HG03066 (cell line): Measurements from ENCODE around the gene SH2D7.
A peak's percentile ranks its signal among the peaks of the same experiment; 100 is the strongest.
"Not testable (repeated sequence)": the region's sequence is repeated elsewhere in the genome, so short reads cannot be mapped to it uniquely, and the experiment has no call there.

Experiments
- ATAC-seq: cut with Tn5 transposase; IDR thresholded peaks from one replicate; pipeline ENCODE4 v1.9.1; 2021; ENCODE audit warnings: low read depth; ENCODE audit not compliant: unreplicated experiment

The SH2D7 gene

DNA sequence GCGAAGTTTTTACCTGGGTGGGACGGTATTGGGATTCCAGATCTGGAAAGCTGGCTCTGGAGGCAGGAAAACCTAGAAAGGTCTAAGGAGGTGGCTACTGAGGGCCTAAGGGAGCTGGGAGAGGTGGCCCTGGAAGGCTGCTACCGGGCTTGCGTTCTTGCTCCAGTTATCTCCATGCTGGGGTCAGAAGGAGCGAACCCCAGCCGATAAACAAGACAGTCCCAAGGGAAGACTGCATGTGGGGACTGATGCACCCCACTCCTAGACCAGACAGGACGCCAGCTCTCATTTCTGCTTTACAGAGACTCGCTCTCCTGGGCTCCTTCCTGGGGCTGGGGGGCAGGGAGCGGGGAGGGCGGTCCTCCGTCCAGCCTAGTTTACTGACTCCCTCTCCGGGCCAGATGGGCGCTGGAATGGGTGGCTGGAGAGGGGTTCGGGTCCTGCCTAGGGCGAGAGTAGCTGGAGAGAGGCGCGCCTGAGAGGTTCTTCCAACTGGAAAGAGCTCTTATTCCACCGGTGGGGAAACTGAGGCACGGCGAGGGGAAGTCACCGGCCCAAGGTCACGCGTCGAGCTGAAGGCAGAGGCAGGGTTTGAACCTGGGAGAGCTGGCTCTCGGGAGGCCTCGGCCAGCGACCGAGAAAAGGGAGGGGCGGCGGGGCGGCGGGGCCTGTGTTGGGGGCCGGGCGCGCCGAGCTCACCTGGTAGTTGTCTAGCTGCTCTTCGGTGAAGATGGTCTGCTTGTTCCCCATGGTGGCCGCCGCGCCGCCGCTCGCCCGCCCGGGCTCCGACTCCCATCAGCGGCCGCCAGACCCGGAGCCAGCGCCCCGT is 38.3 kb downstream of the SH2D7 start:
- ATAC-seq: peak; percentile 34

DNA sequence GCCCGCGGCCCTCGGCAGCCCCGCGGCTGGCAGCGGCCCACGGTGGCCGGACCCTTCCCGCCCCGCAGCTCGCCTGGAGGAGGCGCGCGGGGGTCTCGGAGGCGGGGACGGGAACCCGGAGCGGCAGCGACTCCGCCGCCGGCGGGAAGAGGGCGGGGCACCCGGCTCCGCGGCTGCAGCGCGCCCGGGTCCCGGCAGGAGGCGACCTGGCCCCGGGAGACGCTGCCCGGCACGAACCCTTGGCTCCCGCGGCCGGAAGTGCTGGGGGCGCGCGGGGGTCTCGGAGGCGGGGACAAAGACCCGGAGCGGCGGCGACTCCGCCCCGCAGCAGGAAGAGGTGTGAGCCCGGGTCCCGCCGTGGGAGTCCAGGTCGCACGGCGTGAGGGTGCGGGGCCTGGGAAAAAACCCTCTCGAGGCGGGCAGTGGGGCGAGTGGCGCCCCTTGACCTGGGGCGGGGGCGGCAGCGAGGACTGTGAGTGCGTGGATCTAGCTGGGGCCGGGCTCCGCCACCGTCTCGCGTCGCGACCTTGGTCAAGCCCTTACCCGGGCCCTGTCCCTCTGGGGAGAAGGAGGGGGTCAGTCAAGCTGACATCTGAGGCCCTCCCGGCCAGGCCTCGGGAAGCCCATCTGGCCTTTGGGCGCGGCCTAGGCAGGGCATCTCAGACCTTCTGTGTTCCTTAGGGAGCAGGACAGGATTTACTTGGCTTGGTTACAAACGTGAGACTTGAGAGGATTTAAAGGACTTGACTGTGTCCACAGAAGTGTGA is 39.1 kb downstream of the SH2D7 start, which contains the start of gene CIB2:
Gene CIB2 (minus strand): TSS at position 151 of the 767 bp plus-strand sequence. CDS start 230 bp downstream, outside the sequence.
- peak; percentile 82 for ATAC-seq

GRCh38 chr15:78133801-78134200 is 41.4 kb downstream of the SH2D7 start:
- no peak for ATAC-seq

DNA sequence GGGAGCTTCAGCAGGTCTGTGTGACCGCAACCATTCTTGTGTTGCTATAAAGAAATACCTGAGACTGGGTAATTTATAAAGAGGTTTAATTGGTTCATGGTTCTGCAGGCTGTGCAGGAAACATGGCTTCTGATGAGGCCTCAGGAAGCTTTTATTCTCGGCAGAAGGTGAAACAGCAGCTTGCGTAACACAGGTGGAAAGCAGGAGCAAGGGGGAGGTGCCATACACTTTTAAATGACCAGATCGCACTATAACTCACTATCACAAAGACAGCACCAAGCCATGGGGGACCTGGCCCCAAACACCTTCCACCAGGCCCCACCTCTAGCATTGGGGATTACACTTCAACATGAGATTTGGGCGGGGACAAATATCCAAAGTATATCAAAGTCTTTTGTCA is 47.2 kb downstream of the SH2D7 start:
- no peak for ATAC-seq

GRCh38 chr15:78140292-78140691 is 47.9 kb downstream of the SH2D7 start:
- ATAC-seq: no peak

GRCh38 chr15:78142332-78142731 is 50.0 kb downstream of the SH2D7 start:
- ATAC-seq: no peak

GRCh38 chr15:78146425-78147154 is 54.2 kb downstream of the SH2D7 start:
- ATAC-seq: no peak

DNA sequence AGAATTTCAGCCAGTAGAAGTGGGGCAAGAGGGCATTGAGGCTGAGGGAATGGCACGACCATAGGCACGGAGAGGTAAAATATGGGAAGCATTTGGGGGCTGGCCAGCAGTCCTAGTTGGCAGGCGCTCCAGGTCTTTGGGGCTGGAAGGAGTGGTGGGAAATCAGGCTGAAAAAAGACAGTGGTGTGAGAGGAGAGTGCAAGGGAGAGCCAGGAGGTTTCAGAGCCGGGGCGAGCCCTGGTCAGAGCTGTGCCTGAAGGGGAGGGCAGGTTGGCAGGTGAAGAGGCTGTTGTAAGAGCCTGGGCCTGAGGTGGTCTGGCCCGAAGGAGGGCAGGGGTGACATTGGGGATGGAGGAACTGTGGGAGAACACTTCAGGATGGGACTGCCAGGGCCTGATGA is 55.2 kb downstream of the SH2D7 start:
- ATAC-seq: no peak

GRCh38 chr15:78148392-78149067 is 56.2 kb downstream of the SH2D7 start:
- peak; percentile 3 for ATAC-seq

DNA sequence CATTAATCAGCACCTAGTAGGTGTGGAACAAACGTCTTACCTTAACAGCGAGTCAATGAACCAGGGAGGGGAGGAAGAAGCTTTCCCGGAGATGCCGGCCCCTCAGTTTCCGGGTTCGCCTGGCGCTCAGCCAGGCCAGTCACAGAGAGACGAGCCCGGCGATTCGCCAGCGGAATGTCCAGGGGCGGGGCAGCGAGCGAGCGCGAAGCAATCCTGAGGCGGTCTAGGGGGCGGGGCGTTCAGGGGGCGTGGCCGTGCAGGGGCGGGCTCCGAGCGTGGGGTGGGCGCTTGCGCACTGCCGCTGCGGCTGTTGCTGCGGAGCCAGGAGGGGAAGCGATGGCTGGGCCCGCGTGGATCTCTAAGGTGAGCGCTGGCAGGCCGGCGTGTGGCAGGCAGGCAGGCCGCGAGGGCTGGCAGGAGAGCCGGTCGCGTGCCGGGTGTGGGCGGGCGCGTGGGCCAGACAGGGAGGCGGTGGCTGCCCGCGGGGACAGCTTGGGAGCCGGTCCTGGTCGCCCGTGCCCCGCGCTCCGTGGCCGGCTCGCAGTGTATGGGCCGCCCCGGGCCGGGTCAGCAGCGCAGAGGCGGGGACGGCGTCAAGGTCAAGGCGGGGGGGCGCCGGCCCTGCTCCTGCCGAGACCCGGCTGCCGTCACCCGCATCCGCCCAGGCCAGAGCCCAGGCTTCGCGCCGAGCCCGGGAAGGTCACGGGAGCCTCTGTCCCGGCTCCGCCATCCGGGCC is 56.9 kb downstream of the SH2D7 start, which contains the start of gene IDH3A:
Gene IDH3A (plus strand): TSS at position 295 of the 737 bp plus-strand sequence. CDS start 42 bp downstream, at position 337.
- ATAC-seq: peak; percentile 85

DNA sequence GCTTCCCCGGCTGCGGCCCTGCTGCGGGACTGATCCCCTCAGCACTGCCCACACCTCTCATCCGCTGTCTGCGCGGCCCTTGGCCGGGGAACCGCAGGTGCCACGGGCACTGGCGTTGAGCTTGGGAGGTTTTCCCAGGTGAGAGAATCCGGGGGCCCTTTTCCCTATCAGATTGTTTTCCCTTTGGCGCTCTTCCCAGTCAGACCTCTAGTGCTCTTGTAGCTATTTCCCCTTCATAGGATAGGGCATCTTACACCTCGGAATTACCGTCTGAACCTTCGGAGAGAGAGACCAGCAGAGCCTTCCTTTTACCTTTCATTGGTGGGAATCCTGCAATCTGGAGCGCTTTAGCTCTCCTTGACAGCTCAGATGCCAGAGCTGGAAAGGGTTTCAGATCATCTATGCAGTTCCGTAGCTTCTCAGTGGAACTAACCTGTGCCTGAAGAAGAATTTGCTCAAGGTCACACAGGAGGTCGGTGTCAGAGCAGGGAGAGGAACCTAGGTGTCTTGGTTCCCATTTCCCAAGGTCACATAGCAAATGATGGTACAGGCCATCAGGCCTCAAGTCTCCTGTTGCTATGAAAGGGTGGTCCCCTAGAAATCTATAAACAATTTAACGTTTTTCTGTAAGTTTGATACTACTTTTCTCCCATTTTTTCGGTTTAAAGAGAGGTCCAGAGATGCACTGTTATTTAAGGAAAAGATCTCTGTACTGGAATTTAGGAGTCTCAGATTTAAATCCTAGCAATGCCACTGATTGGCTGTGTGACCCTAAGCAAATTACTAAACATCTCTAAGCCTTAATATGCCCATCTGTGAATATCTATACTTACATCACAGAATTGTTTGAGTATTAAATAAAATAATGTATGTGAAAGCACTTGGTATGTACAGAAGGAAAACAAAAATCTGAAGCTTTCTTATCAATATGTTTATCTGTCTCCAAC is 57.7 kb downstream of the SH2D7 start:
- ATAC-seq: no peak

GRCh38 chr15:78151075-78151474 is 58.7 kb downstream of the SH2D7 start:
- not testable (repeated sequence) for ATAC-seq
